Hepatocyte (in vitro differentiated cells): ENCODE data around the gene CAMSAP1. TPM values are rescaled to one million over a fixed set of nuclear protein-coding genes. Genes with fewer than 3 reads are reported as not detected.

ENCODE experiments used
- DNase-seq: peaks from one replicate; pipeline ENCODE4 v3.0.0-alpha.2; 2016; ENCODE audit warnings: low spot score
- H2AFZ ChIP-seq: fragments of 200-600 bp; sonication (generic); 2 replicates; pipeline ENCODE4 v1.6.0; 2016; ENCODE audit warnings: antibody characterized with exemption, mild to moderate bottlenecking
- H3K27ac ChIP-seq: fragments of 200-600 bp; sonication (generic); 2 replicates; pipeline ENCODE4 v1.5.1; 2016; ENCODE audit warnings: mild to moderate bottlenecking
- H3K27me3 ChIP-seq: fragments of 200-600 bp; sonication (generic); 2 replicates; pipeline ENCODE4 v1.6.1; 2016
- H3K36me3 ChIP-seq: fragments of 200-600 bp; sonication (generic); replicated peaks from 2 replicates; pipeline ENCODE4 v1.5.1; 2016; ENCODE audit warnings: low read depth; ENCODE audit not compliant: insufficient read depth
- H3K4me1 ChIP-seq: fragments of 200-600 bp; sonication (generic); 2 replicates; pipeline ENCODE4 v1.5.1; 2016; ENCODE audit warnings: mild to moderate bottlenecking, moderate library complexity; ENCODE audit not compliant: insufficient read depth
- H3K4me2 ChIP-seq: fragments of 200-600 bp; sonication (generic); 2 replicates; pipeline ENCODE4 v1.6.0; 2016
- H3K4me3 ChIP-seq: fragments of 200-600 bp; sonication (generic); 2 replicates; pipeline ENCODE4 v1.5.1; 2016; ENCODE audit warnings: mild to moderate bottlenecking
- H3K79me2 ChIP-seq: fragments of 200-600 bp; sonication (generic); 2 replicates; pipeline ENCODE4 v1.6.0; 2017; ENCODE audit warnings: mild to moderate bottlenecking
- H3K9me2 ChIP-seq: fragments of 200-600 bp; sonication (generic); replicated peaks from 2 replicates; pipeline ENCODE4 v1.6.0; 2017; ENCODE audit warnings: mild to moderate bottlenecking; ENCODE audit not compliant: insufficient read depth
- H3K9me3 ChIP-seq: fragments of 200-600 bp; sonication (generic); 2 replicates; pipeline ENCODE4 v1.5.1; 2016; ENCODE audit warnings: low read depth, mild to moderate bottlenecking
- H4K20me1 ChIP-seq: fragments of 200-600 bp; sonication (generic); 2 replicates; pipeline ENCODE4 v1.6.0; 2016; ENCODE audit warnings: mild to moderate bottlenecking; ENCODE audit not compliant: insufficient read depth, poor library complexity, severe bottlenecking
- EZH2 ChIP-seq: fragments of 200-600 bp; sonication (generic); IDR thresholded peaks from 2 replicates; pipeline ENCODE4 v1.6.1; 2016; ENCODE audit warnings: antibody characterized with exemption, mild to moderate bottlenecking, borderline replicate concordance
- EZH2phosphoT487 ChIP-seq: fragments of 200-600 bp; sonication (generic); IDR thresholded peaks from one replicate; pipeline ENCODE4 v1.6.1; 2018; ENCODE audit warnings: antibody characterized with exemption, mild to moderate bottlenecking, low read depth, moderate library complexity; ENCODE audit not compliant: unreplicated experiment, severe bottlenecking
- WGBS: methylation state at CpG from one replicate; pipeline ENCODE4 v1.1.6; 2016; ENCODE audit warnings: low lambda C conversion rate; ENCODE audit errors: missing lambda C conversion rate; 5-methylcytosine and 5-hydroxymethylcytosine counted together
- polyA plus RNA-seq: library from polyadenylated mRNA; unstranded; fragments of >200 nt; fragmentation: Nextera tagmentation; extraction: Ambion mirVana; gene quantifications from 2 replicates; pipeline ENCODE4 v1.2.1, GENCODE V29; 2016
- total RNA-seq: library from RNA; depleted of rRNA; stranded (reverse); fragments of >200 nt; gene quantifications from 2 replicates; pipeline ENCODE4 v1.2.3, GENCODE V29; 2014
- TF ChIP-seq, protein P1 (sequence below): fragments of 200-600 bp; sonication (generic); IDR thresholded peaks from 2 replicates; pipeline ENCODE4 v1.5.1; 2016; ENCODE audit warnings: antibody characterized with exemption, mild to moderate bottlenecking; ENCODE audit not compliant: poor library complexity

Gene CAMSAP1
- total and polyA plus RNA-seq, 2 experiments from 2014 or later, result 5.0 to 15.6 TPM

DNA sequence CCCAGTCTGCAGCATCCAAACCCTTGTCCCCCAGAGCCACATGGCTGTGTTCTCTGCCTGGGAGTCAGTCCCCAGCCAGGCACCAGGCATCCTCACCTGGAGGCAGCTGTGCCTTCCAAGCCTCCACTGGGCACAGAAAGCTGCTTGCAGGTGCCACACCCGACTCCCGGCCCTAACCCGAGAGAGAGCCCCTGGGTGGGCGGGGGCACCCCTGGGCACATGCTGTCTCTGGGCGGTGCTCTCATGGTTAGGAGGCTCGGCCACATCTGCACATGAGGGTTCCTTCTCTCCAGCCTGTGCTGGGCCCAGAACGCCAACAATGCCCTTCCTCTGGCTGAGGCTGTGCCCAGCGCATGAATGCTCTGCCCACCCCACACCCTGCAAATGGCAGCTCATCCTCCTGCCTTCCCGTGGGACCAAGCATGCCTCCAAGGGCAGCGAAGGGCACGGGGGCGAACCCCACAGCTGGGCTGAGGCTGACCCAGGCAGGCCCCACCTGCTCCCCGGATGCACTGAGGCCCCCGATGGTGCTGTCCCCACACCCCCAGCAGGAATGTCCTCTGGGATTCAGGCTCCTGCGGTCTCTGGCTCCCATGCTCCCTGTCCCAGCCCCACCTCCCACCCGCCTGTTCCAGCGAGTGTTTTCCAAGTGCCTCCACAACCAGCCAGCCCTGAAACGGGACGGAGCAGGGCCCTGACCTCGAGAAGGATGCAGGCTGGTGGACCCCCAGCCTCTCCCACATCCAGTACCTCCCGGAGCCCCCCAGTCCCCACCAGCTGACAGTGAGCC is 22.5 kb upstream of the CAMSAP1 start:
- TF ChIP-seq, protein P1, sequence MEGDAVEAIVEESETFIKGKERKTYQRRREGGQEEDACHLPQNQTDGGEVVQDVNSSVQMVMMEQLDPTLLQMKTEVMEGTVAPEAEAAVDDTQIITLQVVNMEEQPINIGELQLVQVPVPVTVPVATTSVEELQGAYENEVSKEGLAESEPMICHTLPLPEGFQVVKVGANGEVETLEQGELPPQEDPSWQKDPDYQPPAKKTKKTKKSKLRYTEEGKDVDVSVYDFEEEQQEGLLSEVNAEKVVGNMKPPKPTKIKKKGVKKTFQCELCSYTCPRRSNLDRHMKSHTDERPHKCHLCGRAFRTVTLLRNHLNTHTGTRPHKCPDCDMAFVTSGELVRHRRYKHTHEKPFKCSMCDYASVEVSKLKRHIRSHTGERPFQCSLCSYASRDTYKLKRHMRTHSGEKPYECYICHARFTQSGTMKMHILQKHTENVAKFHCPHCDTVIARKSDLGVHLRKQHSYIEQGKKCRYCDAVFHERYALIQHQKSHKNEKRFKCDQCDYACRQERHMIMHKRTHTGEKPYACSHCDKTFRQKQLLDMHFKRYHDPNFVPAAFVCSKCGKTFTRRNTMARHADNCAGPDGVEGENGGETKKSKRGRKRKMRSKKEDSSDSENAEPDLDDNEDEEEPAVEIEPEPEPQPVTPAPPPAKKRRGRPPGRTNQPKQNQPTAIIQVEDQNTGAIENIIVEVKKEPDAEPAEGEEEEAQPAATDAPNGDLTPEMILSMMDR, result no peak
- TF ChIP-seq EZH2 (no peak), EZH2phosphoT487 (no peak)
- Histone ChIP-seq H3K4me3 (no peak overlapping the region), H4K20me1 (no peaks in the 10 kb centered on the region), H3K9me2 (no peaks in the 10 kb centered on the region), H3K4me1 (no peaks in the 10 kb centered on the region), H3K4me2 (no peak overlapping the region), H3K36me3 (no peaks in the 10 kb centered on the region), H3K9me3 (no peaks in the 10 kb centered on the region), H3K27ac (no peak overlapping the region), H2AFZ (no peak overlapping the region), H3K27me3 (no peaks in the 10 kb centered on the region), H3K79me2 (no peaks in the 10 kb centered on the region)
- WGBS, result 95% methylated on average over 20 of the region's 21 CpGs
- no peak for DNase-seq

GRCh38 chr9:135928731-135929655 is 21.6 kb upstream of the CAMSAP1 start:
- no peak for DNase-seq
- Histone ChIP-seq H3K79me2 (no peaks in the 10 kb centered on the region), H4K20me1 (no peaks in the 10 kb centered on the region), H3K9me3 (no peaks in the 10 kb centered on the region), H3K4me3 (no peak overlapping the region), H3K27ac (no peak overlapping the region), H3K27me3 (no peaks in the 10 kb centered on the region), H3K4me2 (no peak overlapping the region), H2AFZ (no peak overlapping the region), H3K36me3 (no peaks in the 10 kb centered on the region), H3K9me2 (no peaks in the 10 kb centered on the region), H3K4me1 (no peaks in the 10 kb centered on the region)
- TF ChIP-seq EZH2phosphoT487 (no peak), EZH2 (no peak)
- TF ChIP-seq, protein P1, result no peak
- 96% methylated on average over 19 of the region's 27 CpGs for WGBS

DNA sequence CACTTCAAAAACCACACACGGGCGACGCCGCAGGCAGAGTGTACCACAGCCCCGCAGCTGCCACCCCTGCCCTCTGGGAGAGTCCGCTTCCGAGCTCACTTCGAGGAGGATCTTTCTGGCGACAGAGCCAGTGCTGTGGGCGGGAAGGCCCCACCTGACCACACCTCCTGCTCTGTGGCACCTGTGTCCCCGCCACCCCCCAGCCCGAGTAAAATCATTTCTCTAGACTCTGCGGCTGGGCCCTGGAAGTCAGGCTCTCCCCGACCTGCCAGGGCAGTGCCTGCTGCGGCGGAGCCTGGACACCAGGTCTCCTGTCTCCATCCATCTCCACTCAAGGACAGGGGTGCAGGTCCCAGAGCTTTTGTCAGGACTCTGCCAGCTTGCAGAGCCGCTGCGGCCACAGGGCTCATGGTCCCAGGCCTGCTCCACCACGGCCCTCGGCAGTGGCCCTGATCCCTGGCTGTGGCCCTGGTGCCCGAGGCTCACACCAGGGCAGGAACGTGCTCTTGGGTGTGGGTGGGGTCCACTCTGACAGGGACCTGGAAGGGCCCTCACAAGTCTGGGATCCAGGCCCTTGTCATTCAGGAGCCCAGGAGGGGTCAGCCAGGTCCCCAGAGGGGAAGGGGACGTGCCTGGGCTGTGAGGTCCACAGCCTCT is 20.9 kb upstream of the CAMSAP1 start:
- Histone ChIP-seq H3K4me1 (no peaks in the 10 kb centered on the region), H3K4me2 (no peak overlapping the region), H3K9me2 (no peaks in the 10 kb centered on the region), H4K20me1 (no peaks in the 10 kb centered on the region), H3K79me2 (no peaks in the 10 kb centered on the region), H2AFZ (no peak overlapping the region), H3K27ac (no peak overlapping the region), H3K27me3 (no peaks in the 10 kb centered on the region), H3K36me3 (no peaks in the 10 kb centered on the region), H3K9me3 (no peaks in the 10 kb centered on the region), H3K4me3 (no peak overlapping the region)
- WGBS, result 93% methylated on average over 23 of the region's 23 CpGs
- no peak for DNase-seq
- TF ChIP-seq EZH2phosphoT487, result no peak
- TF ChIP-seq, protein P1, result no peak
- TF ChIP-seq EZH2, result no peak
